Dermis microvascular lymphatic vessel endothelial cell (primary cell): ENCODE measurements around the gene MSH2. TPM values are rescaled to one million over a fixed set of nuclear protein-coding genes. Genes with fewer than 3 reads are reported as not detected.
"Not testable (repeated sequence)": the region's sequence is repeated elsewhere in the genome, so short reads cannot be mapped to it uniquely, and the experiment has no call there.

Experiments used
- DNase-seq, 2 donors: peaks; one replicate each; pipeline versions ENCODE4 v3.0.0 to v3.0.0-alpha.2; 2010; ENCODE audit warnings: low read depth in 2 of 2
- total RNA-seq: library from RNA; depleted of rRNA; stranded (reverse); fragments of >200 nt; gene quantifications from 2 replicates; pipeline ENCODE4 v1.2.1, GENCODE V29; 2014

The MSH2 gene
- total RNA-seq, 1 donor from 2014 or later = 31.1 TPM

DNA sequence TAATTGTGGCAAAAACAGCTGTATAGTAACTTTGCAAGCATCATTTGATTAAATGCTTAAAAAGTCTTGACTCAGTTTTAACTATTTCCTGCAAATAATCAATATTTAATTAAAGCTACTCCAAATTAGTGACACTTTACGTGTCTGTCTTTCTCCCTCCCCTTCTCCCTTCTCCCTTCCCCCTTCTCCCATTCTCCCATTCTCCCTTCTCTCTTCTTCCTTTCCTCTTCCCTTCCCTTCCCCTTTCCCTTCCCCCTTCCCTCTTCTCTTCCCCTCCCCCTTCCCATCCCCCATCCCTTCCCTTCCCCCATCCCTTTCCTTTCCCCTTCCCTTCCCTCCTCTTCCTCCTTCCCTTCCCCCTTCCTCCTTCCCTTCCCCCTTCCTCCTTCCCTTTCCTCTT is 76.9 kb downstream of the MSH2 start:
- no peak for DNase-seq

DNA sequence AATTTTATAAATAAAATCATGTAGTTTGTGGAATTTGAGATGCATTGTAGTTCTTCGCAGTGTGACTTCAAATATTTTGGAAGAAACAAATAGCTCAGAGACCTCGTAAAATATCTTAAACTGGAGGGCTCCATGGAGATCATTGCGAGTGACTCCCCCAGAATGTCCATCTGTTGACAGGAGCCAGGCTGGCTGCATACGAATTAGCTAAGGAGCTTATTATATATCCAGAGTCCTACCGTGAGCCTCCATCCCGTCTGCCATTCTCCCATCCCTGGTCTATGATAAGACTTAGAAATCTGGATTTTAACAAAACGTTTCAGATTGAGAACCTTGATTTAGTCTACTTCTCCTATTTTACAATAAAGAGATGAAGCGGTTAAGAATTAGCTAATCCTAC is 80.2 kb downstream of the MSH2 start:
- no peak for DNase-seq

DNA sequence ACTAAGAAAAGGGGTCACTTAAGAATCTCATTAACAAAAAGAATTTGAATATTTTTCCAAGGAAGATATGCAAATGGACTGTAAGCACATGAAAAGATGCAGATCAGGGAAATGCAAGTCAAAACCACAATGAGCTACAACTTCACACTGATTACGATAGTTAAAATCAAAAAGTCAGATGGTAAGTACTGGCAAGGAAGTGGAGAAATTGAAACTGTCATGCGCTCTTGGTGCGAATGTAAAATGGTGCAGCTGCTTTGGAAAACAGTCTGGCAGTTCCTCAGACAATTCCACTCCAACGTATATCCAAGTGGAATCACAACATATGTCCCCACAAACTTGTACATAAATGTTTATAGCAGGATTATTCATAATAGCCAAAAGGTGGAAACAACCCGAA is 81.4 kb downstream of the MSH2 start:
- DNase-seq = no peak

DNA sequence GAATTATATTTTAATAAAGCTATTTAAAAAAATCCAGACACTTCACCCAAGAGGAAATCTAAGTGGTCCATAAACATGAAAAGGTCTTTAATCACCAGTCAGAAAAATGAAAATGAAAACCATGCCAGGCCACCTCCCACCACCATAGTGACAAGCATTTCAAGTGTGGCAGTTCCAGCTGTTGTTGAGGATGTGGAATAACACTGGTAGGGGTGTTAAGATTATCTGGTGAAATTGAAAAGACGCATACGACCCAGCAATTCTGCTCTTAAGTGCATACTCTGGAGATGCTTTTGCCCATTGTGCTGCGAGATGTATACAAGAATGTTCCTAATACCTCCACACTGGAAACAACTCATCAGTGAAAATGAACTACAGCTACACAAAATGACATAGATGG is 82.2 kb downstream of the MSH2 start:
- no peak for DNase-seq

DNA sequence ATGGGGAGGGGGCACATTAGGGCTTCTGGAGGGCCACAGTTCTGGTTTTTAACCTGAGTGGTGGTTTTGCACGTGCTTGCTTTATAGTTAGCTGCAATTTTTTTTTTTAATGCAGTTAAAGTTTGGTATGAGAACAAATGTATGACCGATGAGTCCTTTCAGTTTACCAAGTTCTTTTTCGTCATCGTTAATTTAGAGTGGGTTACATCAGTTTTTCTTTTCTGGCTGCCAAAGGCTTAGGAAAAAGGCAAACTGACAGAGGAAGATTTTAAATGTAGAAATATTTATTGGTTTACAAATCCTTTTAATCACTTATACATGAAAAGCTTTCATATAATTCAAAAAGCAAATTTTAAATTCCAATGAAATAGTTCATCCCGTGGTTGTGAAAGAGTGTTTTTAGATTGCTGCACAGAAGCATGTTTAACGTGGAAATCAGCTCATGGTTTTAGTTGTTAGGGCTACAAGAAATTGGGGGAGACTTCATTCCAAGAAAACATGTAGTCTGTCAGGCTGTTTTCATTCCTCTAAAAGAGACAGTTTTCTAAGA is 82.9 kb downstream of the MSH2 start:
- DNase-seq = no peak

DNA sequence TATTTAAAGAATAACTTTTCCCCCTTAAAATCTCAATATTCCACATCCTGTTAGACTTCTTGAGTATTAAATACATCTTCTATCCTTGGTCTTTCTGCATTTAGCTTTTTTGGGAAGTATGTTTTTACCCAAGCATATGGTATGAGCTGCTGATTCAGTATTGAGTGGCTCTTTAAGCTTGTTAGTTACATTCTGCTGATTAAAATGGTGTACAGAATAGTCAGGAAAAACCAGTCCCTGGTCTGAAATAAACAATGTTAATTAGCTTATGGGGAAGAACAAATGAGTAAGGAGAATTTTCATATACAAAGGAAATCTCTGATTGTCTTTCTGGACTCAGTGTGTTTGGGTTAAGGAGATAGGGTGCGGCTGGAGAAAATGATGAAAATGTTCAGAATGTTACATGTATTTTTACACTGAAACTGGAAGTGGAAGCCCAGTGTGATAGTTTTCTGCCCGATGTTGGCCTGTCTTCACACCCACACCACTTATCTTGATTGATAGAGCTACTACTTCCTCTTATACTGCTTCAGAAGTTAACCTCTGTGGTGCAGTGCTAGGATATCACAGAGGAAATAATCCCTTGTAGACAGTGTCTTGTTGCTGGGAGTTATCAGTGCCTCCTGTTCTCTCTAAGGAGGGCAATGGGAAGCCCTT is 84.0 kb downstream of the MSH2 start:
- no peak for DNase-seq

DNA sequence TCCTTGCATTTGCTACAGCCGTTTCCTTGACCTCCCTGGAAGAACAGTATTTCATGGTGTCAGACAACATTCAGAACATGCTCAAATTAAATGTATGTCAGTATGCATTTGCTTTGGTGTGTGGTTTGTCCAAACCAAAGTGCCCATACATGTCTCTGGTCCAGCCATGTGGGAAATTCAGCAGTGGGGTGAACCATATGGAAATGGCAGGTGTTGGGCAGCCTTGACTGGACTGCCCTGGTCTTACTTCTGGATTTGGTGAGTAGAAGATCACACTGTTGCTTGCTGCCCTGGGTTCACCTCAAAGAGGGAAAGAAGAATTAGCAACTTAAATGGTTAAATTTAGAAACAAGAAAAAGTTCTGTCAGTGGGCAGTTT is 84.5 kb downstream of the MSH2 start:
- DNase-seq = no peak

DNA sequence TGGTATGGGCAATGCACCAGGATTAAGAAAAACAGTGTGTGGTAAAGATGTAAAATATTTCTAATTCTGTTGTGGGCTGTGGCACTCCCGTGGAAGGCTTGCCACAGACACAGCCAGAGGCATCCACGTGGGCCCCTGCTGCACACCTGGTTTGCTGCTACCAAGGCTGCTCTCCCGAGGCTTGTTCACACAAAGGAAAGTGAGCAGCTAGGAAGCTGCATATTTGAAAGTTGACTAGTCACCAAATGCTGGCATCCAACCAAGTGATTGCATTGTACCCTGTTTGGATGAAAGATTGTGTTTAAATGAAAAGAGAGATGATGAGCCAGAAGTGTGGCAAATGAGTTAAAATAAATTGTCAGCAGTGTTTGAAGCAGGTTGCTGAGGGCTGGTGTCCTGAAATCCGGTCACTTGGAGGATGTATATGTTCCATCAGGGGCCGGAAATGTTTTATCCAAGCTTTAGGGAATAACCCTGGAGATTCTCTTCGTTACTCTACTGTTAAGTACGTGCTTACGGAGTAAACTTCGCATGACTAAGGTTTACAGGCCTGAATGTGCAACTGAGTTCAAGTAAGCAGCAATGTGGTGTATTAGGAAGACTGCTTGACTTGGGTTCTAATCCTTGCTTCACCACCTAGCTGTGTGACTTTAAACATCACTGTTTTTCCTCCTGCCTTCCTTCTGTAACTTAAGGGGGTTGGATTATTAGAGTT is 86.1 kb downstream of the MSH2 start:
- DNase-seq = peak; percentile 29 to 69

DNA sequence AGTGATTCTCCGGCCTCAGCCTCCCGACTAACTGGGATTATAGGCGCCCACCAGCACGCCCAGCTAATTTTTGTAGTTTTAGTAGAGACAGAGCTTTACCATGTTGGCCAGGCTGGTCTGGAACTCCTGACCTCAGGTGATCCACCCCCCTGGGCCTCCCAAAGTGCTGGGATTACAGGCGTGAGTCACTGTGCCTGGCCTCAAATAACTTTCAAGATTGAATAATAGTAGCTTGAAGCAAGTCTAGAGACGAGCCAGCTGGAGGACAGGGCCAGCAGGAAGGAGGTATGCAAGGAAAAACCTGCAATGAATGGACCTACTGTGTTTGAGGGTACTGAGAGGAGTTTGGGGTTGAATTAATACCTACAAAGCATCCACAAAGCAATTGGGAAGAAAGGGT is 87.5 kb downstream of the MSH2 start:
- no peak for DNase-seq

DNA sequence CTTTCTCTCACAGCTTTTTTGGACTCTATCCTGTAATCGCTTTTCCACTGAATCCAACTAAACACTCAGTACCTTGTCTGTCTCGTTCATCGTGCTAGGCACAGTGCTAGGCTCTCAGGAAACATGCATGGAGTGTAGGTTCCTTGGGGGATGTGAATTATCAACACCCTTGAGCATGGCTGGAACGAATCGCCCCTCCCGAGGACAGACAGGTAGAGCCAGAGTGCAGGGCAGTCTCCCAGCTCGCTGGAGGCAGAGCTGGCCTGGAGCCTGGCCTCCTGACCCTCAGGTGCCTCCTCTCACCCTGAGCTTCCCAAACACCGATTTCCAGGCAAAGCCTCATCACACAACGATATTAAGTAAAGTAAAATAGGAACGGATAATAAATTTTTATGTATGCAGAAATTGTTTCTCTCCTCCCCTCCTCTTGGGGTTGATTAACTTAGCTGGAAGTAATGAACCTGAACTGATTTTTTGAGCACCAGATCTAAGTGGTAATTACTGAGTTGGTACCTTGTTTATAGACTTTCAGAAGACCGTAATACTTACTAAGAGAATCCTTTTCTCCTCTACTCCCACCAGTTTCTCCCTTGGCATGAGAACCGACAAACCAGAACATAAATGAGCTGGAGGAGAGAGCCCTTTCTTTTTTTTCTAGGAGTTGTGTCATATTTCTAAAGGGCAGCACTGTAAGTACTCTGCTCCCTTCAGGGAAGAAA is 90.5 kb downstream of the MSH2 start:
- no peak for DNase-seq

DNA sequence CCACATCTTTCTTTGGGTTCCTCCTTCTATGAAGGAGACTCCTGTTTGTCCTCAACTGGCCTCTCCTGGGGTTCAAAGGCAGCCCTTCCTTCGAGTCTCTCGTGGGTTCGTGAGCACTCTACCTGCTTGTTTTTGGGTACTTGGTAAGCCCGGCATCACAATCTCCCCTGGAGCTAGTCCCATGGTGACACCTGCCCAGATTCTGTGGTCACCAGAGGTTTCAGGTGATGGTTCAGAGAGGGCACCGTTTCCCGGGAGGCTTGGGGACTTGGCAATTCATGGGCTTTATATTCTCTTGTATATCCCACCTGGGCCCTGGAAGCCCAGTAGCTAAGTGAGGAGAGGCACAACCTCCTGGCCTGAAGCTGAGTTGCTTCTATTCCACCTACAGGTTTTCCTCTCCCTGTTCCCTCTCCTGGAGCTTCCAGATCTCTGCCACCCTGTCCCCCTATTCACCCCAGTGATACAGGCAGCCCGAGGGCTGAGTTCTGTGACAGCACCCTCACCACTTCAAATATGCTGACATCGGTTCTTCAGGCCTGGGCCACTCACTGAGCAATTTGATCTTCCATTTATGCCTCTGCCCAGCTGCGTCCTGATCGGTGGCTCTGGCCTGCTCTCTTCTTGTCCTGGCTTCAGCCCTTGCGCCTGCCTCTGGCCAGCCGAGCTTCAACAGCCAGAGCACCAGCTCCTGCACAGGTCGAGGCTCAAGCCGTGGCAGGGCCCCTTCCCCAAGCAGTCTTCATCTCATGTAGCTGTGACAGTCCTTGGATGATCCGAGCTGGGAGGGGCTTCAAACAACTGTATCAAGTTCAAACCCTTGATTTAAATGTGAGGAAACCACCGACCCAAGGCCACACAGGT is 91.5 kb downstream of the MSH2 start:
- no peak for DNase-seq

DNA sequence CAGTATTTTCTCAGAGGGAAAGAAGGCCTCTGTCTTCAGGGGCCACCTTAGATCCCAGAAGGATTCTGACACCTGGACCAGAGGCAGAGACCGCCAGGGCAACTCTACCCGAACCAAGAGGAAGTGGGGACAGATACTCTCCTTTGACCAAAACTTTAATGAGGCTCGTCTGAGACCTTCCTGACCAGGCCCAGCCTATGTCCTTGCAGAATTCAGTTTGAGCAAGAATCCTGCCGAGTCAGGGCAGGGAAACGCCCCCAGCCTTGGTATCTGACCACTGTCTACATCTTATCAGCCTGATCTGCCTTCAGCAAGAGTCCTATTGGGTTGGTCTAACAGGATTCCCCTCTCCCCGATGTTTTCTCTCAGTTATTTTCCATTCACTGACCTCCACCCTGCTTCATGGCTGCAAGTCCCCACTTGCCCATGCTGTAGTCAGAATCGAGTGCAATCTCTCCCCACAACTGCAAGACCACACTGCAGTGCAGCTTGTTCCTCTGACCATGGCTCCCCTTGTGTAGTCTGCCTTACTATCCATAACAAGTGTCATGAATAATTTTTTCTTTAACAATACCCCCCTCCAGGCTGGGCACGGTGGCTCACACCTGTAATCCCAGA is 95.0 kb downstream of the MSH2 start:
- no peak for DNase-seq

DNA sequence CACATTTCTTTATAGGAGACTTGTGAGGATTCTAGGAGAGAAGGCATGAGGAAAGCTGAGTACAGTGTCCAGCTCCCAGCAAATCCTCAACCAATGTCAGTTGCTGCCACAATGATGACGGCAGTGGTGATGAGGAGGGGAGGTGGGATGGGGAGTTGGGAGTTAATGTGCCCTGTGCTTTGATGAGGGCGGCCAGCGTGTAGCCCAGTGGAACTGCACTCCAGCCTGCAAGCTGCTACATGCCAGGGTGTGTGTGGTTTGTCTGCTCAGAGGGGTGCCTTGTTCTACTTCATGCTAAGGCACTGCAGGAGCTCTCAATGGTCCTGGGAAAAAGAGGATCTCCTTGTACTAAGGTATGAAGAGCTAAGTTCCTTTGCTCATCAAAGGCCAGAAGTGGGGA is 96.1 kb downstream of the MSH2 start:
- no peak for DNase-seq

DNA sequence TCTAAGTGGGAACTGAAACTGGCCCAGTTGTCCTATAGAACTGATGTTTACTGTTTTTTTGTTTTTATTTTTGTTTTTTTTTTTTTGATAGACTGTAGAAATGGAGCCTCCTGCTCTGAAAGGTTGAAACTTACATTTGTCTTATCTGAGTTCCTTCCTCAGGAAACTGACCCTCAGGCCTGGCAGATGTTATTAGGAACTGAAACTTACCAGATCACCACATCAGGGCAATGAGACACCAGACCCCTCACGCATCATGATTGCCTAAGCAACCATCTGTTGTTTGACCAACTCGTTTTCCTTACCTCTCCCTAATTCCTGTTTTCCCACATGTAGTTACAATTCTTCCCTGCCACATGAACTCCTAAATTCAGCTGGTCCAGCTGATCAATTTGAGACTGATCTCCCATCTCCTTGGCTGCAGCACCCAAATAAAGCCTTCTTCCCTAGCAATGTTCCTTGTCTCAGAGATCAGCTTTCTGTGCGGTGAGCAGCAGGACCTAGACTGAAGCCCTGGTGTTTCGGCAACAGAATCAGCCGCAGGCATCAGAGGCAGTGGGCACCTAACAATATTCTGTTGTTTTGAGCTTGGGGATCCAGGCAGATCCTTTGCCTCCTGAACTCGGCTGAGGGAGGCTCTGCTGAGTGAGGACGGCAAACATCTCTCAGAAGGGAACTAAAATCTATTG is 96.8 kb downstream of the MSH2 start:
- no peak for DNase-seq

DNA sequence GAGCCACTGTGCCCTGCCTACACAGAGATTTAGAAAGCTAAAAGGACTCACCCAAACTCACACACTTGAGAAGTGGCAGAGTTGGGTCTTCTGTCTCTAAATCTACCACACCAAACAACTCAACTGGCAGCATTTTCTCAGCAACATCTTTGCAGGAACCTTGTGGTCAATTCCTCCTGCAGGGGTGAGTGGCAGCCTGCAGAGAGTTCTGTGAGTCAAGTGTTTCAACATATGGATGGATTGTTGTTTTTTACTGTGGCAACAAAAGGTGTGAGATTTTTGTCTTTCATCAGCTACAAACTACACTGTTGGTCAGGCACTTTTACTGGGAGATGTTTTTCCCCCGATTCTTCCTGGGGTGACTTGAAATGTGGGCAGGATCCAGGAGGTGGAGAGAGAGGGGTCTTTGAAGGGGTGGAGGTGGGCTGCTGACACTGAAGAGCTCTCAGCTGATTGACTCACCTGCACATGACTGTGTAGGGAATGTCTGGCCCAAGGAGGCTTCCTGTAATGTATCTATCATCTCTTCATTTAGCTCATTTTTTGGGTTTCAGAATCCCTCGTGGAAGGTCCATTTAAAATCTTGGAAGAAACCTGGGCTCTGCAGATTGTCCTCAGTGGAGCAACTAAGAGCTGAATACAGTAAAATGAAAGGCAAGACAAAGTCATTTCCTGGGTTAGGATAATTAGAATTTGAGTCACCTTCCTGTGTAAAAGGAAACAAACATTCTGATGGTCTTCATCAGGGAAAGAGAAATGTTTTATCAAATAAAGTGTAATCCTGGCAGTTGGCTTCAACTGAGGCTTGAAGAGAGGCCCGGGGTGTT is 98.6 kb downstream of the MSH2 start:
- peak in 1 of 2 donors; percentile 54 for DNase-seq

DNA sequence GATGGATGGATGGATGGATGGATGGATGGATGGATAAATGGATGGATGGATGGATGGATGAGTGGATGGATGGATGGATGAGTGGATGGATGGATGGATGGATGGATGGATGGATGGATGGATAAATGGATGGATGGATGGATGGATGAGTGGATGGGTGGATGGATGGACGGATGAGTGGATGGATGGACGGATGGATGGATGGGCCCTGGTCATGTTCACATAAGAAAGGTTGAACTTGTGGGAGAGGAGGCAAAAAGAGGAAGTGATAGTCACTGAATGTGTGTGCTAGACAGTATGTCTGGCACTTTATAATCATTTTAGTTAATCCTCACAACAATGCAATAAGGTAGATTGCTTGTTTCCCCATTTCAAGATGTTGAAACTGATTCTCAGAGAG is 99.5 kb downstream of the MSH2 start:
- DNase-seq = not testable (repeated sequence)

DNA sequence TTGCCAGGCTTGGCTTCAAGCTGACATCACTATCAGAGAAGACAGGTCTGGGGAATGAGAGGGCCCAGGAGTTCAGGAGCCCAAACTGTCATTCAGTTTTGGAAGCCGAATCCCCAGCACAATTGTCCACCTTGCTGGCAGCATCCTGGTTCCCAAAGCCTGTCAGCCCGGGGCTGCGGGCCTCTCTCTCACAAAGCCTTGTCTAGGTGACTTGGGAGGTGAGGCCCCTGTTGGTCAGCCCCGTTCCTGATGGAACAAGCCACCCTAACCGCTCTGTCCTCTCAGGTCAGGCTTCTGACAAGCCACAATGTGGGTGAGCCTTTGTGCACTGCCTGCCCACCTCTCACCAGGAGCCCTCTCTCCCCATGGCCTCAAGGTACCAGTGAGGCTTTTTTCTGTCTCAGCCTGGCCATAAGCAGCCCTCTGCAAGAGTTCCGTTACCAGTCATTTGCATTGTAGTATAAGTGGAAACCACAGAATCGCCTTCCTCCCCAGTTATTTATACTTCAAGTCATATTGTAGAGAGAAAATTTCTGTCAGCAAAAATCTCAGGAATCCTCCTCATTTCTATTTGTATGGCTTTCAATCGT is 100.6 kb downstream of the MSH2 start:
- no peak for DNase-seq

DNA sequence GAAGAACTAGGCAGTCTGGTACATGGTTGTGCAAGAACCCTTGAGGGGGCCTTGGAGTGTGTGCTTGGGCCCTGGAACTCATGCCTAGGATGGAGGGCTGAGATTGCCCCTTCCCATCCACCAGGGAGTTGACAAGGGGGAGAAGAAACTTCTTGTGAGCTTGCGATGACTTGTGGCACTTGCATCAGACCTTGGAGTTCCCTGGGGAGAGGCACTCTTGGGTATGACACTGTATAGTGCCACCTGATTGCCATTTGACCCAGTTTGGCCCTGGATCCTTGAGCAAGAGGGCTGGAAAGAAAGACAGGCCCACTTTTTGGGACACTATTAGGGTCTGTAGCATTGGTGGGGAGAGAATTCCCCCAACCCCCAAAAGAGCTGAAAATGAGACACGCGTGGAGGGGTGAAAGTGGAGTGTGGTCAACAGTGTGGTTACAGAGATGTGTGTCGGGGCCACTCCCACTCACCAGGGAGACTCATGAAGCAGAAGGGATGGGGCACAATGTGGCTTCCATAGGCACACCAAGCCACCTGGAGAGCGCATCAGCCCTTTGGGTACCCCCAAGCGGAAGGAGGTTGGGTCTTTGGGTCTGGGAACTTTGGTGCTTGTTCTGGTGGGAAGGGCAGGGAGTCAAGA is 101.3 kb downstream of the MSH2 start:
- DNase-seq = no peak

DNA sequence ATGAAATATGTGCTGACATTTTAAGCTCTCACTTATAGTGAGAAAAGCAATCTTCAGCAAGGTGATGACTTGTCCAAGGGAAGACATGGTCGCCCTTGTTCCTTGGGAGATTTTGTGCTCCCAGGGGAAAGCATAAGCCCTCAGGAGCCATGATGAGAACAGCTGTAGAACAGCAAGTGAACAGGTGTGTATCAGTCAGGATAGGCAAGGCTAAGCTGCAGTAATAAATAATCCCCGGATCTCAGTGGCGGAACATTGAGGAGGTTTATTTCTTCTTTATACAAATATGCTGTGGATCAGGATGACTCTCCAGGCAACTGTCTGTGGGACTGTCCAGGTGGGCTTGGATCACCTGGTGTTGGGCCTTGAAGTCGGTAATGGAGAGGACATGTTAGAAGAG is 103.1 kb downstream of the MSH2 start:
- no peak for DNase-seq
